Osteocyte (in vitro differentiated cells): Measurements from ENCODE around the gene CDKN3. TPM values are rescaled to one million over a fixed set of nuclear protein-coding genes. Genes with fewer than 3 reads are reported as not detected.
"Not testable (repeated sequence)": the region's sequence is repeated elsewhere in the genome, so short reads cannot be mapped to it uniquely, and the experiment has no call there.

Experiments used
- DNase-seq: peaks from one replicate; pipeline ENCODE4 v3.0.0; 2021; ENCODE audit warnings: mixed read lengths; ENCODE audit not compliant: unreplicated experiment; ENCODE audit errors: extremely low spot score
- H3K27ac Mint-ChIP-seq: one replicate; pipeline ENCODE4 v1.8.0; 2021; ENCODE audit warnings: mild to moderate bottlenecking, mixed read lengths; ENCODE audit not compliant: unreplicated experiment
- H3K27me3 Mint-ChIP-seq: one replicate; pipeline ENCODE4 v1.8.0; 2021; ENCODE audit warnings: mixed read lengths; ENCODE audit not compliant: unreplicated experiment
- H3K36me3 Mint-ChIP-seq: one replicate; pipeline ENCODE4 v1.8.0; 2021; ENCODE audit warnings: mixed read lengths; ENCODE audit not compliant: unreplicated experiment
- H3K4me1 Mint-ChIP-seq: one replicate; pipeline ENCODE4 v1.8.0; 2021; ENCODE audit warnings: mixed read lengths; ENCODE audit not compliant: unreplicated experiment
- H3K4me3 Mint-ChIP-seq: one replicate; pipeline ENCODE4 v1.8.0; 2021; ENCODE audit warnings: mild to moderate bottlenecking, moderate library complexity, mixed read lengths; ENCODE audit not compliant: unreplicated experiment
- H3K9me3 Mint-ChIP-seq: one replicate; pipeline ENCODE4 v1.8.0; 2021; ENCODE audit warnings: mixed read lengths; ENCODE audit not compliant: unreplicated experiment
- total RNA-seq: library from RNA; stranded (reverse); gene quantifications from 2 replicates; pipeline ENCODE4 v1.2.1, GENCODE V29; 2021
- TF ChIP-seq, protein P1 (sequence below): fragments of 200-600 bp; sonication (generic); IDR thresholded peaks from 2 replicates; pipeline ENCODE4 v1.5.0; 2021; ENCODE audit warnings: antibody characterized with exemption, mild to moderate bottlenecking, moderate library complexity

Gene CDKN3
- total RNA-seq, 1 donor from 2014 or later, result 8.5 TPM

GRCh38 chr14:54425068-54425467, 28.3 kb downstream of the CDKN3 start:
- H3K9me3 Mint-ChIP-seq, result no peaks in the 10 kb centered on the region
- H3K27ac Mint-ChIP-seq, result no peak overlapping the region
- no peaks in the 10 kb centered on the region for H3K27me3 Mint-ChIP-seq
- DNase-seq, result no peak
- peaks cover 32% of the 10 kb centered on the region for H3K36me3 Mint-ChIP-seq
- H3K4me1 Mint-ChIP-seq, result peaks cover 6% of the 10 kb centered on the region
- TF ChIP-seq, protein P1, sequence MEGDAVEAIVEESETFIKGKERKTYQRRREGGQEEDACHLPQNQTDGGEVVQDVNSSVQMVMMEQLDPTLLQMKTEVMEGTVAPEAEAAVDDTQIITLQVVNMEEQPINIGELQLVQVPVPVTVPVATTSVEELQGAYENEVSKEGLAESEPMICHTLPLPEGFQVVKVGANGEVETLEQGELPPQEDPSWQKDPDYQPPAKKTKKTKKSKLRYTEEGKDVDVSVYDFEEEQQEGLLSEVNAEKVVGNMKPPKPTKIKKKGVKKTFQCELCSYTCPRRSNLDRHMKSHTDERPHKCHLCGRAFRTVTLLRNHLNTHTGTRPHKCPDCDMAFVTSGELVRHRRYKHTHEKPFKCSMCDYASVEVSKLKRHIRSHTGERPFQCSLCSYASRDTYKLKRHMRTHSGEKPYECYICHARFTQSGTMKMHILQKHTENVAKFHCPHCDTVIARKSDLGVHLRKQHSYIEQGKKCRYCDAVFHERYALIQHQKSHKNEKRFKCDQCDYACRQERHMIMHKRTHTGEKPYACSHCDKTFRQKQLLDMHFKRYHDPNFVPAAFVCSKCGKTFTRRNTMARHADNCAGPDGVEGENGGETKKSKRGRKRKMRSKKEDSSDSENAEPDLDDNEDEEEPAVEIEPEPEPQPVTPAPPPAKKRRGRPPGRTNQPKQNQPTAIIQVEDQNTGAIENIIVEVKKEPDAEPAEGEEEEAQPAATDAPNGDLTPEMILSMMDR, result no peak
- no peak overlapping the region for H3K4me3 Mint-ChIP-seq

- Mint-ChIP-seq H3K9me3 (no peaks in the 10 kb centered on the region), H3K27ac (no peak overlapping the region), H3K4me3 (no peak overlapping the region), H3K27me3 (no peaks in the 10 kb centered on the region), H3K36me3 (peaks cover 32% of the 10 kb centered on the region), H3K4me1 (peaks cover 1% of the 10 kb centered on the region)
- DNase-seq, result no peak
- TF ChIP-seq, protein P1, result no peak
These were observed 28.9 kb downstream of the CDKN3 start for GRCh38 chr14:54425537-54426274.

DNA sequence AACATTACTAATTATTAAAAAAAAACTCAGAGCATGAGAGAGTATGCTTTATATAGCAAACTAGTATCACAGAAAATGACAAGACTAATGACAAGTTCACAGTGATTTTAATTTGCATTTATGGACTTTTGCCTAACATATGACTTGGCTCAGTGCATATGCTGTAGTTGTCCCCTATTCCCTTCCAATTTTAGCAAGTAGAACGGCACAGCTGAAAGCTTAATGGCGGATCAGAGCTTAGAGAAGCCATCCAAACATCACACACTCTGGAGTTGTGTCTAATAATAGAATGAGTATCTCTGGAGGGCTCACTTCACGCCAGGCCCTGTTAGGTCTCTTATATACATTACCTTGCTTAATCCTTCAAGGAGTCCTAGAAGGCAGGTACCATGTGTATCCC, 31.1 kb downstream of the CDKN3 start:
- H3K4me1 Mint-ChIP-seq, result peaks cover 9% of the 10 kb centered on the region
- H3K36me3 Mint-ChIP-seq, result peaks cover 36% of the 10 kb centered on the region
- no peaks in the 10 kb centered on the region for H3K27me3 Mint-ChIP-seq
- H3K4me3 Mint-ChIP-seq, result no peak overlapping the region
- TF ChIP-seq, protein P1, result no peak
- no peaks in the 10 kb centered on the region for H3K9me3 Mint-ChIP-seq
- H3K27ac Mint-ChIP-seq, result no peak overlapping the region
- DNase-seq, result no peak

DNA sequence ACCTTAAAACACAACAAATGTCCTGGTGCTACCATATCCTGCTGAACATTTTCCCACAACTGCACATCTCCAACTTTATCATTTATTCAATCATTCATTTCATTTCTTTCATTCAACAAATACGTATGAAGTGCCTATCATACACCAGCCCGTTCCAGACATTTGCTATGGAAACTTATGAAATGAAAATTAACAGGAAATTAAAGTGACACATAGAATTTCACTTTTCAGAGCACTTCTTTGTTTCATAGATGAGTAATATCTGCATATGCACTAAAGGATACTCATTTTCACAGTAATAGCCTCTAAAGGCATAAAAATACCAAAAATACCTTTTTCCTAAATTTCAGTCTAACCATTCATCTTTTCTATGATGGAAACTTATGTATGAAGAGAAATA, 31.7 kb downstream of the CDKN3 start:
- Mint-ChIP-seq H3K36me3 (peaks cover 36% of the 10 kb centered on the region), H3K27ac (no peak overlapping the region), H3K4me1 (peaks cover 13% of the 10 kb centered on the region), H3K27me3 (no peaks in the 10 kb centered on the region), H3K9me3 (no peaks in the 10 kb centered on the region), H3K4me3 (no peak overlapping the region)
- TF ChIP-seq, protein P1, result no peak
- DNase-seq, result no peak

DNA sequence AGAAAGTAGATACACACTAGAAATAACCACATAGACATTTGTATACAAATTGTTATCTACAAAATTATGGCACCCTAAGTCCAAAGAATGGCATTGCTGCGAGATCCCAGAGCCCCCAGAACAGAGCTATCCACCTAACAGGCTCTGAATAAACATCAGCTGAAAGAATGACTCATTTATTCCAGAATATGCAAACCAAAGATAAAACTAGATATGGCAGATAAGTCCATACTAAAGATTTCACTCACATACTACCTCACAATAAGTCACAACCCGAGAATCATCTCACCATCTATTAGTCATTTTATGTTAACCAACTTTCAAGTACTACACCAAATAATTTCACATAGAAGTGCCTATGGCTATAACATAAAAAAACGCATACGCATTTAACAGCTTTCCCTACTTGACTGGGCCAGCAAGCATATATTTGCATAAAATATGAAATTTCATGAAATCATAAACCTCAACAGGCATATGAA, 38.7 kb downstream of the CDKN3 start:
- Mint-ChIP-seq H3K36me3 (peaks cover 10% of the 10 kb centered on the region), H3K27me3 (no peaks in the 10 kb centered on the region), H3K4me1 (peaks cover 58% of the 10 kb centered on the region), H3K27ac (peak overlapping the region; percentile 63), H3K9me3 (no peaks in the 10 kb centered on the region), H3K4me3 (no peak overlapping the region)
- TF ChIP-seq, protein P1, result no peak
- DNase-seq, result no peak

DNA sequence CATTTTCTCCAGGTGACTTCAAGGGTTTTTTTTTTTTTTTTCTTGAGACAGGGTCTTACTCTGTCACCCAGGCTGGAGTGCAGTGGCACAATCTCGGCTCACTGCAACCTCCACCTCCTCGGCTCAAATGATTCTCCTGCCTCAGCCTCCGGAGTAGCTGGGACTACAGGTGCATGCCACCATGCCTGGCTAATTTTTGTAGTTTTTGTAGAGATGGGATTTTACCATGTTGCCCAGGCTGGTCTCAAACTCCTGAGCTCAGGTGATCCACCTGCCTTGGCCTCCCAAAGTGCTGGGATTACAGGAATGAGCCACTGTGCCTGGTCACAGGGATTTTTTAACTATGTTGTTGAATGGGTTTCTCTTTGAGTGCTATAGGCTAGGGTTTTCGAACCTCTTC, 41.1 kb downstream of the CDKN3 start:
- peaks cover 58% of the 10 kb centered on the region for H3K4me1 Mint-ChIP-seq
- not testable (repeated sequence) for DNase-seq, H3K27ac Mint-ChIP-seq, H3K9me3 Mint-ChIP-seq, H3K36me3 Mint-ChIP-seq, H3K27me3 Mint-ChIP-seq, H3K4me3 Mint-ChIP-seq
